GM12878 (cell line): Measurements from ENCODE around the gene TNFSF11. TPM values are rescaled to one million over a fixed set of nuclear protein-coding genes. Genes with fewer than 3 reads are reported as not detected.

Experiments
- ATAC-seq: fragments of 200-7000 bp; cut with Tn5 transposase; 3 replicates; pipeline ENCODE4 v1.9.1; 2020; ENCODE audit warnings: mild to moderate bottlenecking, moderate library complexity
- BruUV-seq: library from RNA; stranded (reverse); fragments of 400-500 nt; replicated peaks from 2 replicates; lab custom pipeline; 2021; lab: Mats Ljungman, UMichigan
- CTCF ChIA-PET: fragments of 300-600 bp; sonication (Branson Sonifier 250); formaldehyde crosslinking; extraction: SDS; loops from one replicate; lab custom pipeline; 2021; ENCODE audit warnings: inconsistent platforms; lab: Yijun Ruan, JAX
- POLR2A ChIA-PET: fragments of 350-600 bp; formaldehyde crosslinking; extraction: SDS; loops from one replicate; lab custom pipeline; 2021; ENCODE audit warnings: inconsistent platforms; lab: Charles Lee
- RAD21 ChIA-PET: fragments of 300-600 bp; sonication (Branson Sonifier 250); formaldehyde crosslinking; loops from one replicate; lab custom pipeline; 2023; ENCODE audit warnings: antibody characterized with exemption; ENCODE audit not compliant: unreplicated experiment; lab: Charles Lee
- SMC1A ChIA-PET: fragments of 300-600 bp; sonication (Branson Sonifier 250); formaldehyde crosslinking; loops from one replicate; lab custom pipeline; 2023; ENCODE audit not compliant: unreplicated experiment, uncharacterized antibody; lab: Charles Lee
- DNase-seq: peaks from one replicate; pipeline ENCODE4 v3.0.0-alpha.2; 2011; ENCODE audit warnings: low read depth, low spot score
- FAIRE-seq: peaks from 3 replicates; lab custom pipeline; 2011; peaks lifted over from hg19 to GRCh38; lab: Jason Lieb, UNC
- H2AFZ ChIP-seq: 2 replicates; pipeline ENCODE4 v1.6.0; 2011; ENCODE audit warnings: low read depth, low read length, control low read depth; ENCODE audit not compliant: control insufficient read depth
- H3K27ac ChIP-seq: 2 replicates; pipeline ENCODE4 v1.5.1; 2011; ENCODE audit warnings: control low read depth; ENCODE audit not compliant: control insufficient read depth, insufficient read depth
- H3K27me3 ChIP-seq, 2 experiments: replicated peaks in 1 of 2; 2 replicates each; pipeline versions ENCODE4 v1.6.0 to v1.6.1; 2011; ENCODE audit warnings: low read length in 1 of 2; ENCODE audit not compliant: control insufficient read depth in 2 of 2, insufficient read depth in 2 of 2
- H3K36me3 ChIP-seq, 2 experiments: 2 replicates each; pipeline ENCODE4 v1.5.1; 2011; ENCODE audit warnings: low read length in 1 of 2; ENCODE audit not compliant: control insufficient read depth in 2 of 2, insufficient read depth in 2 of 2
- H3K4me1 ChIP-seq: 2 replicates; pipeline ENCODE4 v1.6.1; 2011; ENCODE audit warnings: mild to moderate bottlenecking, low read length, moderate library complexity, mixed read lengths; ENCODE audit not compliant: control insufficient read depth, insufficient read depth
- H3K4me2 ChIP-seq: 2 replicates; pipeline ENCODE4 v1.6.0; 2011; ENCODE audit warnings: control low read depth; ENCODE audit not compliant: control insufficient read depth, insufficient read depth
- H3K4me3 ChIP-seq: fragments of 200-600 bp; sonication (generic); 2 replicates; pipeline ENCODE4 v1.5.1; 2016
- H3K79me2 ChIP-seq: 2 replicates; pipeline ENCODE4 v1.6.0; 2011; ENCODE audit warnings: low read length; ENCODE audit not compliant: control insufficient read depth, insufficient read depth
- H3K9ac ChIP-seq: 2 replicates; pipeline ENCODE4 v1.8.0; 2011; ENCODE audit warnings: low read length, control low read depth, mixed read lengths; ENCODE audit not compliant: control insufficient read depth, insufficient read depth
- H3K9me3 ChIP-seq: replicated peaks from 3 replicates; pipeline ENCODE4 v1.5.1; 2011; ENCODE audit warnings: mild to moderate bottlenecking, low read length; ENCODE audit not compliant: control insufficient read depth, insufficient read depth
- H4K20me1 ChIP-seq: 2 replicates; pipeline ENCODE4 v1.6.0; 2011; ENCODE audit not compliant: control insufficient read depth, insufficient read depth
- BMI1 ChIP-seq: fragments of 450-650 bp; IDR thresholded peaks from 2 replicates; pipeline ENCODE4 v1.6.1; 2016; ENCODE audit warnings: mild to moderate bottlenecking, moderate library complexity, borderline replicate concordance
- CREM ChIP-seq: IDR thresholded peaks from 2 replicates; pipeline ENCODE4 v1.6.1; 2014; ENCODE audit warnings: antibody characterized with exemption, low read depth
- EP300 ChIP-seq, 2 experiments: fragments of 150-350 bp in 1 of 2; IDR thresholded peaks; 2 replicates each; pipeline ENCODE4 v1.6.1; 2011 to 2012; ENCODE audit warnings: low read depth in 2 of 2, low read length in 2 of 2, borderline replicate concordance in 1 of 2, improper control_type of control experiment in 1 of 2, inconsistent platforms in 1 of 2; ENCODE audit not compliant: control insufficient read depth in 1 of 2
- EZH2 ChIP-seq: IDR thresholded peaks from 2 replicates; pipeline ENCODE4 v1.6.1; 2012; ENCODE audit warnings: low read depth, mild to moderate bottlenecking, control low read depth, inconsistent platforms, low read length, borderline replicate concordance; ENCODE audit not compliant: control insufficient read depth
- HDGF ChIP-seq: fragments of 450-650 bp; IDR thresholded peaks from 2 replicates; pipeline ENCODE4 v1.6.1; 2016; ENCODE audit warnings: antibody characterized with exemption
- JUNB ChIP-seq: IDR thresholded peaks from 2 replicates; pipeline ENCODE4 v1.6.1; 2016; ENCODE audit warnings: antibody characterized with exemption, mild to moderate bottlenecking
- KDM1A ChIP-seq: fragments of 200-600 bp; sonication (generic); IDR thresholded peaks from 2 replicates; pipeline ENCODE4 v1.6.1; 2016; ENCODE audit warnings: borderline replicate concordance
- RAD51 ChIP-seq: fragments of 450-650 bp; IDR thresholded peaks from 2 replicates; pipeline ENCODE4 v1.6.1; 2016; ENCODE audit warnings: moderate library complexity, mild to moderate bottlenecking, inconsistent platforms
- SREBF2 ChIP-seq: IDR thresholded peaks from 2 replicates; pipeline ENCODE4 v1.6.1; 2012; ENCODE audit warnings: mild to moderate bottlenecking, low read length
- ZZZ3 ChIP-seq: IDR thresholded peaks from 2 replicates; pipeline ENCODE4 v1.6.1; 2011; ENCODE audit warnings: low read depth; ENCODE audit not compliant: control insufficient read depth, insufficient read length
- WGBS: methylation state at CpG from one replicate; pipeline ENCODE4 v1.1.6; 2016; ENCODE audit warnings: low lambda C conversion rate; ENCODE audit not compliant: insufficient replicate concordance, insufficient coverage; ENCODE audit errors: missing lambda C conversion rate; 5-methylcytosine and 5-hydroxymethylcytosine counted together
- in situ Hi-C: fragments of 300-500 bp; cut with MboI; formaldehyde crosslinking; loops from 9 replicates; pipeline ENCODE4 v1.14.3; 2018; ENCODE audit warnings: mixed read lengths
- intact Hi-C: fragments of 100-400 bp; cut with micrococcal nuclease; formaldehyde crosslinking; loops from one replicate; pipeline ENCODE4 v1.14.2; 2022; ENCODE audit not compliant: unreplicated experiment
- polyA plus RNA-seq, 11 experiments: library from polyadenylated mRNA; depleted of rRNA in 4 of 11; unstranded in 6 of 11; stranded (reverse) in 5 of 11; fragments of >200 nt; fragmentation: Nextera tagmentation in 4 of 11; fragmentation: Illumina TruSeq in 1 of 11; extraction: Ambion mirVana in 4 of 11; extraction: Trizol in 1 of 11; gene quantifications; 1 replicate in 1 of 11; 2 replicates in 10 of 11; pipeline versions ENCODE4 v1.2.1 to v1.2.3, GENCODE V29; 2011 to 2016; ENCODE audit warnings: inconsistent platforms in 2 of 11, missing spikeins in 2 of 11, low read depth in 1 of 11
- total RNA-seq, 4 experiments: library from RNA; depleted of rRNA in 3 of 4; stranded (reverse); fragments of >200 nt in 3 of 4; fragmentation: Illumina TruSeq in 1 of 4; extraction: Trizol in 1 of 4; gene quantifications; 2 replicates each; pipeline versions ENCODE4 v1.2.1 to v1.2.3, GENCODE V29; 2013 to 2021
- TF ChIP-seq, protein P1 (sequence below): fragments of 450-650 bp; IDR thresholded peaks from 2 replicates; pipeline ENCODE4 v1.6.1; 2017; ENCODE audit warnings: borderline replicate concordance
- TF ChIP-seq, protein P2 (sequence below): fragments of 450-650 bp; IDR thresholded peaks from 2 replicates; pipeline ENCODE4 v1.6.1; 2016; ENCODE audit warnings: mild to moderate bottlenecking, moderate library complexity, borderline replicate concordance
- TF ChIP-seq, protein P3 (sequence below): fragments of 150-350 bp; IDR thresholded peaks from 2 replicates; pipeline ENCODE4 v1.6.1; 2016; ENCODE audit warnings: low read depth, low read length

TNFSF11 gene
- total and polyA plus RNA-seq, 10 of the 15 experiments (the other 5 are each of a cell fraction or from before 2014, with no cell fraction given) = 0.86 to 14.8 (median 10.0) TPM

DNA sequence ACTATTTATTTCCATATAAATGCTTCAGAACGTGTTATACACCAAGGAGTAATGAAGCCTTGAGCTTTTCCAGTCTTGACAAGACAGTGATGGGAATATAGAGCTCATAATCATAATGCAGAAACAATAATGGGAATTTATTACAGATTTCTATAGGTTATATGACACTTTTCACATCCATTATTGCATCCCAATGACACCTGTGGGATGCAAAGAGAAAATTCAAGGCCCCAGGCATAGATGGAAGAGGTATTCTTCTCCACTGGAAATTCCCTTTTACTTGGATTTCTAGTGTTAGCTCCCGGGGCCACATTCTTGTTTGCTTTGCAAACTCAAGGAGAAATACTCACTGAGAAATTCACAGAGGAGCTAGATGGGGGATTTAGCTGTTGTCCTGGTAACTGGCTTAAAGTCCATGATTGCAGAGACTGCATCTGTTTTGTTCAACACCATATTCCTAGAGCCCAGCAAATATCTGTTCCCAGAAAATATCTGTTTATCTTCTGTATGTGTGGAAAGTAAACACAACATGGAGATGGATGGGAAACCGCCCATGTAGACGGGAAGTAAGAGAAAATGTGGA lies 30.6 kb upstream of the TNFSF11 start:
- CTCF ChIA-PET = interaction anchor here (1.2 to 2.3 kb wide), 4 partner anchors 10 to 209 kb away, joined by 3 to 8 read pairs (median 6); no protein-coding TSS in a partner anchor
- H3K79me2 ChIP-seq = no peaks in the 10 kb centered on the region
- intact Hi-C loops (no loop called here), in situ Hi-C loops (no loop called here)
- no peak overlapping the region for H3K9ac ChIP-seq
- no peak overlapping the region for H3K4me3 ChIP-seq
- RAD21 ChIA-PET = interaction anchor here (0.7 to 0.8 kb wide), 2 partner anchors 52 to 217 kb away, joined by 3 read pairs; no protein-coding TSS in a partner anchor
- POLR2A ChIA-PET = interaction anchor here (0.6 to 2.0 kb wide), 3 partner anchors 10 to 365 kb away, joined by 3 to 6 read pairs (median 3); no protein-coding TSS in a partner anchor
- no TSS peak for BruUV-seq
- FAIRE-seq (no peak), ATAC-seq (no peak), DNase-seq (no peak)
- 85% methylated on average over 4 of the region's 4 CpGs for WGBS
- no peaks in the 10 kb centered on the region for H3K27me3 ChIP-seq
- no peaks in the 10 kb centered on the region for H3K36me3 ChIP-seq
- no peaks in the 10 kb centered on the region for H3K9me3 ChIP-seq
- H3K4me1 ChIP-seq = peaks cover 7% of the 10 kb centered on the region
- no peak overlapping the region for H3K4me2 ChIP-seq
- H2AFZ ChIP-seq = no peak overlapping the region
- SMC1A ChIA-PET = interaction anchor here (0.9 to 6.2 kb wide), 7 partner anchors 11 to 209 kb away, joined by 3 to 46 read pairs (median 3); no protein-coding TSS in a partner anchor
- no peaks in the 10 kb centered on the region for H4K20me1 ChIP-seq
- no peak overlapping the region for H3K27ac ChIP-seq
- no peak for TF ChIP-seq RAD51
- no peak for TF ChIP-seq JUNB
- TF ChIP-seq HDGF = no peak
- TF ChIP-seq SREBF2 = no peak
- TF ChIP-seq, protein P1, sequence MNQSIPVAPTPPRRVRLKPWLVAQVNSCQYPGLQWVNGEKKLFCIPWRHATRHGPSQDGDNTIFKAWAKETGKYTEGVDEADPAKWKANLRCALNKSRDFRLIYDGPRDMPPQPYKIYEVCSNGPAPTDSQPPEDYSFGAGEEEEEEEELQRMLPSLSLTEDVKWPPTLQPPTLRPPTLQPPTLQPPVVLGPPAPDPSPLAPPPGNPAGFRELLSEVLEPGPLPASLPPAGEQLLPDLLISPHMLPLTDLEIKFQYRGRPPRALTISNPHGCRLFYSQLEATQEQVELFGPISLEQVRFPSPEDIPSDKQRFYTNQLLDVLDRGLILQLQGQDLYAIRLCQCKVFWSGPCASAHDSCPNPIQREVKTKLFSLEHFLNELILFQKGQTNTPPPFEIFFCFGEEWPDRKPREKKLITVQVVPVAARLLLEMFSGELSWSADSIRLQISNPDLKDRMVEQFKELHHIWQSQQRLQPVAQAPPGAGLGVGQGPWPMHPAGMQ = no peak
- no peak for TF ChIP-seq BMI1
- TF ChIP-seq EZH2 = no peak
- TF ChIP-seq ZZZ3 = no peak
- no peak for TF ChIP-seq EP300 (IDR thresholded peaks at IDR 0.05; ENCODE audit: borderline replicate concordance in 1 of 2, control insufficient read depth in 1 of 2, low read depth in 2 of 2, low read length in 2 of 2)
- TF ChIP-seq CREM = no peak
- no peak for TF ChIP-seq KDM1A
- TF ChIP-seq, protein P2, sequence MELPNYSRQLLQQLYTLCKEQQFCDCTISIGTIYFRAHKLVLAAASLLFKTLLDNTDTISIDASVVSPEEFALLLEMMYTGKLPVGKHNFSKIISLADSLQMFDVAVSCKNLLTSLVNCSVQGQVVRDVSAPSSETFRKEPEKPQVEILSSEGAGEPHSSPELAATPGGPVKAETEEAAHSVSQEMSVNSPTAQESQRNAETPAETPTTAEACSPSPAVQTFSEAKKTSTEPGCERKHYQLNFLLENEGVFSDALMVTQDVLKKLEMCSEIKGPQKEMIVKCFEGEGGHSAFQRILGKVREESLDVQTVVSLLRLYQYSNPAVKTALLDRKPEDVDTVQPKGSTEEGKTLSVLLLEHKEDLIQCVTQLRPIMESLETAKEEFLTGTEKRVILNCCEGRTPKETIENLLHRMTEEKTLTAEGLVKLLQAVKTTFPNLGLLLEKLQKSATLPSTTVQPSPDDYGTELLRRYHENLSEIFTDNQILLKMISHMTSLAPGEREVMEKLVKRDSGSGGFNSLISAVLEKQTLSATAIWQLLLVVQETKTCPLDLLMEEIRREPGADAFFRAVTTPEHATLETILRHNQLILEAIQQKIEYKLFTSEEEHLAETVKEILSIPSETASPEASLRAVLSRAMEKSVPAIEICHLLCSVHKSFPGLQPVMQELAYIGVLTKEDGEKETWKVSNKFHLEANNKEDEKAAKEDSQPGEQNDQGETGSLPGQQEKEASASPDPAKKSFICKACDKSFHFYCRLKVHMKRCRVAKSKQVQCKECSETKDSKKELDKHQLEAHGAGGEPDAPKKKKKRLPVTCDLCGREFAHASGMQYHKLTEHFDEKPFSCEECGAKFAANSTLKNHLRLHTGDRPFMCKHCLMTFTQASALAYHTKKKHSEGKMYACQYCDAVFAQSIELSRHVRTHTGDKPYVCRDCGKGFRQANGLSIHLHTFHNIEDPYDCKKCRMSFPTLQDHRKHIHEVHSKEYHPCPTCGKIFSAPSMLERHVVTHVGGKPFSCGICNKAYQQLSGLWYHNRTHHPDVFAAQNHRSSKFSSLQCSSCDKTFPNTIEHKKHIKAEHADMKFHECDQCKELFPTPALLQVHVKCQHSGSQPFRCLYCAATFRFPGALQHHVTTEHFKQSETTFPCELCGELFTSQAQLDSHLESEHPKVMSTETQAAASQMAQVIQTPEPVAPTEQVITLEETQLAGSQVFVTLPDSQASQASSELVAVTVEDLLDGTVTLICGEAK = no peak
- TF ChIP-seq, protein P3, sequence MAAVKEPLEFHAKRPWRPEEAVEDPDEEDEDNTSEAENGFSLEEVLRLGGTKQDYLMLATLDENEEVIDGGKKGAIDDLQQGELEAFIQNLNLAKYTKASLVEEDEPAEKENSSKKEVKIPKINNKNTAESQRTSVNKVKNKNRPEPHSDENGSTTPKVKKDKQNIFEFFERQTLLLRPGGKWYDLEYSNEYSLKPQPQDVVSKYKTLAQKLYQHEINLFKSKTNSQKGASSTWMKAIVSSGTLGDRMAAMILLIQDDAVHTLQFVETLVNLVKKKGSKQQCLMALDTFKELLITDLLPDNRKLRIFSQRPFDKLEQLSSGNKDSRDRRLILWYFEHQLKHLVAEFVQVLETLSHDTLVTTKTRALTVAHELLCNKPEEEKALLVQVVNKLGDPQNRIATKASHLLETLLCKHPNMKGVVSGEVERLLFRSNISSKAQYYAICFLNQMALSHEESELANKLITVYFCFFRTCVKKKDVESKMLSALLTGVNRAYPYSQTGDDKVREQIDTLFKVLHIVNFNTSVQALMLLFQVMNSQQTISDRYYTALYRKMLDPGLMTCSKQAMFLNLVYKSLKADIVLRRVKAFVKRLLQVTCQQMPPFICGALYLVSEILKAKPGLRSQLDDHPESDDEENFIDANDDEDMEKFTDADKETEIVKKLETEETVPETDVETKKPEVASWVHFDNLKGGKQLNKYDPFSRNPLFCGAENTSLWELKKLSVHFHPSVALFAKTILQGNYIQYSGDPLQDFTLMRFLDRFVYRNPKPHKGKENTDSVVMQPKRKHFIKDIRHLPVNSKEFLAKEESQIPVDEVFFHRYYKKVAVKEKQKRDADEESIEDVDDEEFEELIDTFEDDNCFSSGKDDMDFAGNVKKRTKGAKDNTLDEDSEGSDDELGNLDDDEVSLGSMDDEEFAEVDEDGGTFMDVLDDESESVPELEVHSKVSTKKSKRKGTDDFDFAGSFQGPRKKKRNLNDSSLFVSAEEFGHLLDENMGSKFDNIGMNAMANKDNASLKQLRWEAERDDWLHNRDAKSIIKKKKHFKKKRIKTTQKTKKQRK = no peak
